HG03097 (cell line): ENCODE results near the gene FRMD4A.

Experiments used
- ATAC-seq: cut with Tn5 transposase; IDR thresholded peaks from one replicate; pipeline ENCODE4 v1.9.1; 2021; ENCODE audit not compliant: unreplicated experiment, low FRiP score

FRMD4A gene

GRCh38 chr10:14345262-14345661 lies 14.5 kb upstream of the FRMD4A start:
- ATAC-seq = no peak

GRCh38 chr10:14340051-14340744 lies 9.5 kb upstream of the FRMD4A start:
- no peak for ATAC-seq

- ATAC-seq = no peak
Measured at GRCh38 chr10:14336736-14337135, 6.0 kb upstream of the FRMD4A start.

- ATAC-seq = no peak
Measured at GRCh38 chr10:14334771-14335170, 4.0 kb upstream of the FRMD4A start.

GRCh38 chr10:14333606-14334005 lies 2.9 kb upstream of the FRMD4A start:
- ATAC-seq = no peak

GRCh38 chr10:14332903-14333302 lies 2.2 kb upstream of the FRMD4A start:
- no peak for ATAC-seq

GRCh38 chr10:14329746-14330173 lies 964 bp downstream of the FRMD4A start:
- ATAC-seq = no peak

- no peak for ATAC-seq
Measured at GRCh38 chr10:14328881-14329672, 1.6 kb downstream of the FRMD4A start.

GRCh38 chr10:14327527-14327926 lies 3.2 kb downstream of the FRMD4A start:
- ATAC-seq = no peak

- no peak for ATAC-seq
Measured at GRCh38 chr10:14326581-14326980, 4.1 kb downstream of the FRMD4A start.

GRCh38 chr10:14325325-14325955 lies 5.3 kb downstream of the FRMD4A start:
- ATAC-seq = no peak

GRCh38 chr10:14322526-14323188 lies 8.1 kb downstream of the FRMD4A start:
- ATAC-seq = no peak

- ATAC-seq = no peak
Measured at GRCh38 chr10:14318007-14318406, 12.7 kb downstream of the FRMD4A start.

GRCh38 chr10:14312014-14312413 lies 18.7 kb downstream of the FRMD4A start:
- no peak for ATAC-seq

- no peak for ATAC-seq
Measured at GRCh38 chr10:14311206-14311957, 19.3 kb downstream of the FRMD4A start.

GRCh38 chr10:14309593-14309992 lies 21.1 kb downstream of the FRMD4A start:
- no peak for ATAC-seq

GRCh38 chr10:14306190-14306589 lies 24.5 kb downstream of the FRMD4A start:
- no peak for ATAC-seq

GRCh38 chr10:14304046-14304445 lies 26.7 kb downstream of the FRMD4A start:
- ATAC-seq = no peak

GRCh38 chr10:14302035-14302434 lies 28.7 kb downstream of the FRMD4A start:
- no peak for ATAC-seq

GRCh38 chr10:14299556-14299955 lies 31.2 kb downstream of the FRMD4A start:
- ATAC-seq = no peak
